Measurements from ENCODE around the gene NTM.

The NTM gene

GRCh38 chr11:131859538-131860210 is 489.3 kb downstream of the NTM start:
- no peaks in the 10 kb centered on the region for H3K4me1 ChIP-seq (ENCODE audit: control insufficient read depth, insufficient read depth, low read length)
- H3K36me3 ChIP-seq (ENCODE audit: control insufficient read depth in 2 of 2, insufficient read depth in 1 of 2, low read length in 2 of 2) = no peaks in the 10 kb centered on the region
- no peak overlapping the region for H3K4me3 ChIP-seq (ENCODE audit: low read depth, low read length)
- H3K9me3 ChIP-seq (ENCODE audit: control insufficient read depth, insufficient read depth, low read depth, low read length) = no peaks in the 10 kb centered on the region
- CTCF ChIA-PET = interaction anchor here (0.6 to 0.8 kb wide), 3 partner anchors 54 to 164 kb away, joined by 3 to 4 read pairs (median 3); no protein-coding TSS in a partner anchor
- POLR2A ChIA-PET = no interaction called here
- TF ChIP-seq, protein P1, sequence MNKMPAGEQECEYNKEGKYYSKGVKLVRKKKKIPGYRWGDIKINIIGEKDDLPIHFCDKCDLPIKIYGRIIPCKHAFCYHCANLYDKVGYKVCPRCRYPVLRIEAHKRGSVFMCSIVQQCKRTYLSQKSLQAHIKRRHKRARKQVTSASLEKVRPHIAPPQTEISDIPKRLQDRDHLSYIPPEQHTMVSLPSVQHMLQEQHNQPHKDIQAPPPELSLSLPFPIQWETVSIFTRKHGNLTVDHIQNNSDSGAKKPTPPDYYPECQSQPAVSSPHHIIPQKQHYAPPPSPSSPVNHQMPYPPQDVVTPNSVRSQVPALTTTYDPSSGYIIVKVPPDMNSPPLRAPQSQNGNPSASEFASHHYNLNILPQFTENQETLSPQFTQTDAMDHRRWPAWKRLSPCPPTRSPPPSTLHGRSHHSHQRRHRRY (tag by site-specific recombination; IDR thresholded peaks at IDR 0.05) = no peak
- TF ChIP-seq ZNF266 (tag by site-specific recombination; IDR thresholded peaks at IDR 0.05; ENCODE audit: low read depth) = no peak
- no peak for TF ChIP-seq ZNF16 (tag by site-specific recombination; IDR thresholded peaks at IDR 0.05; ENCODE audit: low read depth)
- TF ChIP-seq ZNF132 (tag by site-specific recombination; IDR thresholded peaks at IDR 0.05; ENCODE audit: borderline replicate concordance) = no peak
- no peak for TF ChIP-seq ZNF785 (tag by site-specific recombination; IDR thresholded peaks at IDR 0.05)
- TF ChIP-seq ZNF473 (tag by site-specific recombination; IDR thresholded peaks at IDR 0.05) = no peak
- no peak for TF ChIP-seq ZNF677 (tag by site-specific recombination; IDR thresholded peaks at IDR 0.05)
- TF ChIP-seq, protein P2, sequence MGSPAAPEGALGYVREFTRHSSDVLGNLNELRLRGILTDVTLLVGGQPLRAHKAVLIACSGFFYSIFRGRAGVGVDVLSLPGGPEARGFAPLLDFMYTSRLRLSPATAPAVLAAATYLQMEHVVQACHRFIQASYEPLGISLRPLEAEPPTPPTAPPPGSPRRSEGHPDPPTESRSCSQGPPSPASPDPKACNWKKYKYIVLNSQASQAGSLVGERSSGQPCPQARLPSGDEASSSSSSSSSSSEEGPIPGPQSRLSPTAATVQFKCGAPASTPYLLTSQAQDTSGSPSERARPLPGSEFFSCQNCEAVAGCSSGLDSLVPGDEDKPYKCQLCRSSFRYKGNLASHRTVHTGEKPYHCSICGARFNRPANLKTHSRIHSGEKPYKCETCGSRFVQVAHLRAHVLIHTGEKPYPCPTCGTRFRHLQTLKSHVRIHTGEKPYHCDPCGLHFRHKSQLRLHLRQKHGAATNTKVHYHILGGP (tag by site-specific recombination; IDR thresholded peaks at IDR 0.05) = no peak
- no peak for TF ChIP-seq ZNF239 (tag by site-specific recombination; IDR thresholded peaks at IDR 0.05)
- no peak for TF ChIP-seq ZNF26 (tag by site-specific recombination; IDR thresholded peaks at IDR 0.05)
- TF ChIP-seq ZNF341 (tag by site-specific recombination; IDR thresholded peaks at IDR 0.05; ENCODE audit: low read depth) = no peak
- no peak for TF ChIP-seq INSM2 (tag by site-specific recombination; IDR thresholded peaks at IDR 0.05)
- TF ChIP-seq ZNF658 (tag by site-specific recombination; IDR thresholded peaks at IDR 0.05) = no peak
- no peak for TF ChIP-seq ZSCAN18 (tag by site-specific recombination; IDR thresholded peaks at IDR 0.05)
- no peak for TF ChIP-seq ZNF777 (tag by site-specific recombination; IDR thresholded peaks at IDR 0.05; ENCODE audit: borderline replicate concordance)
- TF ChIP-seq ZNF133 (tag by site-specific recombination; IDR thresholded peaks at IDR 0.05) = no peak
- no peak for TF ChIP-seq ZNF621 (tag by site-specific recombination; IDR thresholded peaks at IDR 0.05)
- H3K27ac ChIP-seq (ENCODE audit: extremely low read depth, low read depth, low read length) = no peak overlapping the region

- Histone ChIP-seq H3K4me3 (ENCODE audit: low read depth, low read length) (no peak overlapping the region), H3K9me3 (ENCODE audit: control insufficient read depth, insufficient read depth, low read depth, low read length) (no peaks in the 10 kb centered on the region), H3K27ac (ENCODE audit: extremely low read depth, low read depth, low read length) (no peak overlapping the region), H3K36me3 (ENCODE audit: control insufficient read depth in 2 of 2, insufficient read depth in 1 of 2, low read length in 2 of 2) (no peaks in the 10 kb centered on the region), H3K4me1 (ENCODE audit: control insufficient read depth, insufficient read depth, low read length) (no peaks in the 10 kb centered on the region)
- ChIA-PET POLR2A (no interaction called here), CTCF (interaction anchor here (0.6 to 1.1 kb wide), 5 partner anchors 9 to 1131 kb away, joined by 3 to 5 read pairs (median 4); no protein-coding TSS in a partner anchor)
- TF ChIP-seq ZNF223 (tag by site-specific recombination; IDR thresholded peaks at IDR 0.05) (no peak), ZNF658 (tag by site-specific recombination; IDR thresholded peaks at IDR 0.05) (no peak), ZNF610 (tag by site-specific recombination; IDR thresholded peaks at IDR 0.05; ENCODE audit: borderline replicate concordance) (no peak), ZBTB44 (tag by site-specific recombination; IDR thresholded peaks at IDR 0.05) (no peak), GLI4 (tag by site-specific recombination; IDR thresholded peaks at IDR 0.05) (no peak)
- TF ChIP-seq, protein P3, sequence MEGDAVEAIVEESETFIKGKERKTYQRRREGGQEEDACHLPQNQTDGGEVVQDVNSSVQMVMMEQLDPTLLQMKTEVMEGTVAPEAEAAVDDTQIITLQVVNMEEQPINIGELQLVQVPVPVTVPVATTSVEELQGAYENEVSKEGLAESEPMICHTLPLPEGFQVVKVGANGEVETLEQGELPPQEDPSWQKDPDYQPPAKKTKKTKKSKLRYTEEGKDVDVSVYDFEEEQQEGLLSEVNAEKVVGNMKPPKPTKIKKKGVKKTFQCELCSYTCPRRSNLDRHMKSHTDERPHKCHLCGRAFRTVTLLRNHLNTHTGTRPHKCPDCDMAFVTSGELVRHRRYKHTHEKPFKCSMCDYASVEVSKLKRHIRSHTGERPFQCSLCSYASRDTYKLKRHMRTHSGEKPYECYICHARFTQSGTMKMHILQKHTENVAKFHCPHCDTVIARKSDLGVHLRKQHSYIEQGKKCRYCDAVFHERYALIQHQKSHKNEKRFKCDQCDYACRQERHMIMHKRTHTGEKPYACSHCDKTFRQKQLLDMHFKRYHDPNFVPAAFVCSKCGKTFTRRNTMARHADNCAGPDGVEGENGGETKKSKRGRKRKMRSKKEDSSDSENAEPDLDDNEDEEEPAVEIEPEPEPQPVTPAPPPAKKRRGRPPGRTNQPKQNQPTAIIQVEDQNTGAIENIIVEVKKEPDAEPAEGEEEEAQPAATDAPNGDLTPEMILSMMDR (tag by site-specific recombination; IDR thresholded peaks at IDR 0.05) = no peak
These were observed 493.8 kb downstream of the NTM start for GRCh38 chr11:131864228-131864627.

Data from HEK293 (cell line).